Measurements from ENCODE around the gene CD300C. TPM values are rescaled to one million over a fixed set of nuclear protein-coding genes. Genes with fewer than 3 reads are reported as not detected.

Gene CD300C
- total RNA-seq, 1 experiment from 2014 or later = not detected

- no peaks in the 10 kb centered on the region for H3K9me3 Mint-ChIP-seq (ENCODE audit: low read depth, unreplicated experiment)
- CTCF ChIA-PET = no interaction called here
Measured at GRCh38 chr17:74585711-74586110, 39.8 kb upstream of the CD300C start.

GRCh38 chr17:74584292-74585060 lies 38.6 kb upstream of the CD300C start:
- BruUV-seq (replicated peaks) = no TSS peak
- H3K27me3 Mint-ChIP-seq (ENCODE audit: unreplicated experiment) = peaks cover 82% of the 10 kb centered on the region
- H3K9me3 Mint-ChIP-seq (ENCODE audit: low read depth, unreplicated experiment) = no peaks in the 10 kb centered on the region
- intact Hi-C loops (cut with micrococcal nuclease; ENCODE audit: unreplicated experiment) = no loop called here
- no peak overlapping the region for H3K27ac Mint-ChIP-seq (ENCODE audit: unreplicated experiment)
- no peak overlapping the region for H3K4me3 Mint-ChIP-seq (ENCODE audit: low read depth, unreplicated experiment)
- CTCF ChIA-PET = no interaction called here
- TF ChIP-seq CTCF (IDR thresholded peaks at IDR 0.05; ENCODE audit: unreplicated experiment) = no peak
- DNase-seq = no peak
- H3K4me1 Mint-ChIP-seq (ENCODE audit: low read depth, unreplicated experiment) = peaks cover 9% of the 10 kb centered on the region
- no peaks in the 10 kb centered on the region for H3K36me3 Mint-ChIP-seq (ENCODE audit: insufficient read depth, unreplicated experiment)

More at GRCh38 chr17:74585711-74586110, 39.8 kb upstream of the CD300C start:
- DNase-seq = no peak
- Mint-ChIP-seq H3K27ac (ENCODE audit: unreplicated experiment) (no peak overlapping the region), H3K36me3 (ENCODE audit: insufficient read depth, unreplicated experiment) (no peaks in the 10 kb centered on the region), H3K4me3 (ENCODE audit: low read depth, unreplicated experiment) (no peak overlapping the region), H3K27me3 (ENCODE audit: unreplicated experiment) (peaks cover 84% of the 10 kb centered on the region), H3K4me1 (ENCODE audit: low read depth, unreplicated experiment) (peaks cover 9% of the 10 kb centered on the region)
- TF ChIP-seq CTCF (IDR thresholded peaks at IDR 0.05; ENCODE audit: unreplicated experiment) = no peak
- no TSS peak for BruUV-seq (replicated peaks)
- intact Hi-C loops (cut with micrococcal nuclease; ENCODE audit: unreplicated experiment) = no loop called here

GRCh38 chr17:74582633-74583032 lies 36.7 kb upstream of the CD300C start:
- CTCF ChIA-PET = no interaction called here
- Mint-ChIP-seq H3K4me3 (ENCODE audit: low read depth, unreplicated experiment) (no peak overlapping the region), H3K4me1 (ENCODE audit: low read depth, unreplicated experiment) (peaks cover 9% of the 10 kb centered on the region), H3K27me3 (ENCODE audit: unreplicated experiment) (peaks cover 82% of the 10 kb centered on the region), H3K27ac (ENCODE audit: unreplicated experiment) (no peak overlapping the region), H3K36me3 (ENCODE audit: insufficient read depth, unreplicated experiment) (no peaks in the 10 kb centered on the region), H3K9me3 (ENCODE audit: low read depth, unreplicated experiment) (no peaks in the 10 kb centered on the region)
- TF ChIP-seq CTCF (IDR thresholded peaks at IDR 0.05; ENCODE audit: unreplicated experiment) = no peak
- no peak for DNase-seq
- BruUV-seq (replicated peaks) = no TSS peak
- intact Hi-C loops (cut with micrococcal nuclease; ENCODE audit: unreplicated experiment) = no loop called here

- Mint-ChIP-seq H3K27me3 (ENCODE audit: unreplicated experiment) (peaks cover 84% of the 10 kb centered on the region), H3K4me1 (ENCODE audit: low read depth, unreplicated experiment) (peaks cover 7% of the 10 kb centered on the region), H3K9me3 (ENCODE audit: low read depth, unreplicated experiment) (no peaks in the 10 kb centered on the region), H3K4me3 (ENCODE audit: low read depth, unreplicated experiment) (no peak overlapping the region), H3K36me3 (ENCODE audit: insufficient read depth, unreplicated experiment) (no peaks in the 10 kb centered on the region), H3K27ac (ENCODE audit: unreplicated experiment) (no peak overlapping the region)
- BruUV-seq (replicated peaks) = no TSS peak
- no peak for TF ChIP-seq CTCF (IDR thresholded peaks at IDR 0.05; ENCODE audit: unreplicated experiment)
- CTCF ChIA-PET = no interaction called here
- no peak for DNase-seq
- intact Hi-C loops (cut with micrococcal nuclease; ENCODE audit: unreplicated experiment) = no loop called here
Measured at GRCh38 chr17:74579900-74580299, 34.0 kb upstream of the CD300C start.

Data from Calu3 (cell line).